DMS53 treated with DMSO at 0.1 percent for 48 hours (cell line): ENCODE results near the gene NUDT13.

ENCODE experiments used
- DNase-seq: peaks from one replicate; lab custom pipeline; 2025; ENCODE audit not compliant: unreplicated experiment; lab: John Stamatoyannopoulos, UW

The NUDT13 gene

DNA sequence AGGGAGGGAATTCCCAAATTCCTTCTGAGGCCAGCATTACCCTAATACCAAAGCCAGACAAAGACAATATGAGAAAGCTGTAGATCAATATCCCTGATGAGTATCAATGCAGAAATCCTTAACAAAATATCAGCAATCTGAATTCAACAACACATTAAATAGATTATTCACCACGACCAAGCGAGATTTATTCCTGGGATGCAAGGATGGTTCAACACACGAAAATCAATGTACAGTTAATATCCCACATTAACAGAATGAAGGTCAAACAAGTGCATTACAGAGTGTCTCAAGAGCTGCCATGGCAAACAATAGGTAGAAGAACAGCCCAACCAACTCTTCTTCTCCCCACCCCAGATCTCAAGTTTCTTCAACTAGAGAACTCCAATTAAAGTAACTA, 51.4 kb downstream of the NUDT13 start:
- no peak for DNase-seq

DNA sequence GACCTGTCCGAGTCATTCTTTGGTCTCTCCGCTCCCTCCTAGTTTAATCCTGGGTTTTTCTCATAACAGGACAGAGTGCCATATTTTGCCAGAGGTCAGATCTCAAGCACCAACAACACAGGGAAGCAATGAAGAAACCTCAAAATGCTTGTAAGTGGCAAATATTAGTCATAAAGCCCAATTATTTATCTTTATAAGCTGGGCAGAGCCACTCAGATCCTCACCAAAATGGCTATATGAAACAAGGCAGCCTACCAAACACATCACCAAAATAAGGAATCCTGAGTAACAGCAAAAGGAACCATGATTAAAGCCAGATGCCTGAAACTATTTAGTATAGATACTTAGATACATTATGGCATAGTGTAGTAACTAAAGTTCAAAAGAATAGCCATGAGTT, 52.8 kb downstream of the NUDT13 start:
- no peak for DNase-seq

DNA sequence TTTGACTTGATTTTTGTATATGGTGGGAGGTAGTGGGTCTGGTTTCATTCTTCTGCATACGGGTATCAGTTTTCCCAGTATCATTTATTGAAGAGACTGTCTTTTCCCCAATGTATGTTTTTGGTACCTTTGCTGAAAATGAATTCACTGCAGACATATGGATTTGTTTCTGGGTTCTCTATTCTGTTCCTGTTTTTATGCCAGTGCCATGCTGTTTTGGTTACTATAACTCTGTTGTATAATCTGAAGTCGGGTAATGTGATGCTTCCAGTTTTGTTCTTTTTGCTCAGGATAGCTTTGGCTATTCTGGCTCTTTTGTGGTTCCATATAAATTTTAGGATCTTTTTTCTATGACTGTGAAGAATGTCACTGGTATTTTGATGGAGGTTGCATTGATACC, 56.7 kb downstream of the NUDT13 start:
- DNase-seq = no peak

DNA sequence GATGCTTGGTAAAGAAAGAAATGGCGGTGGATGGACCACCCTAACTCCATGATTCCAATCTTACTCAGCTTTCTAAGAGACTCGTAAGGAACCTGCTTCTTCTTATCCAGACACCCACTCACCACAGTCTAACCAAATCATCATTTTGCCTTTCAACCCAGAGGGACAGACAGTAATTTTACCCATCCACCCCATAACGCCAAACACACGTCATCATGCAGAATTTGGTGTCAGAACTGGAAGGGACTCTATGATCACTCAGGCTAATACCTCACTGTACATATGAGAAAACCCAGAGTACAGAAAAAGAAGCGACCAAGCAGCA, 57.2 kb downstream of the NUDT13 start:
- no peak for DNase-seq

DNA sequence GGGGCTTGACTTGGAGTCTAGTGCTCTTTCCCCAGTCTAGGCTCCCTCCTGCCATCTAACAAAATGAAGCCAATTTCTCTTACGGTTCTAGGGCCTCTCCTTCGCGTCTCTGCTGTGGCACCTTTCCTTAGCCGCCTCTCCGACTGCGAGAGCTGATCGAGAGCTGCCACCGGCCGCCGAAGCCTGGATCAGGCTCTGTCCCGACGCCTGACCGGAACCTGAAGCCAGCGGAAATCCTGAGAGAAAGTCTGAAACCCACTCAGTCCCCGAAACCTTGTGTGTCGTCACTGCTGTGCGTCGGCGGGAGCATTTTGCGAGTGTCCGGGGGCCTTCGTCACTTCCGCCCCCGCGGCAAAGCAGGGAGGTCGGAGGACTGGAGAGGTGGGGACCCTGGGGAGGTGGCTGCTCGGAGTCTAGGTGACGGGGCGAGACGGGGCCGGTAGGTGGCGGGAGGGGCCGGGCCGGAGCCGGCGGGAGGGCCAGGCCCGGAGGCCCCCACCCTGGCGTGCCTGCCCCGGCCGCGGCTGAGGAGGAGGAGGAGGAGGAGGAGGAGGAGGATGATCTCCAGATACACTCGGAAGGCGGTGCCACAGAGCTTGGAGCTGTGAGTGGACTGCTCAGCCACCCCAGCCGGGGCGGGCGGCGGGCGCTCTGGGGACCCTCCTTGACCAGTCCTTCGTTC, 57.7 kb downstream of the NUDT13 start, which contains the start of the genes ECD and FAM149B1:
Gene ECD, minus strand, starts transcription at position 226 of the 682 bp plus-strand sequence. CDS start 4,071 bp downstream, outside the sequence.
Gene FAM149B1, plus strand, starts transcription at position 337 of the 682 bp plus-strand sequence. Its CDS starts 221 bp downstream, at position 558.
- peak; percentile 67 for DNase-seq

DNA sequence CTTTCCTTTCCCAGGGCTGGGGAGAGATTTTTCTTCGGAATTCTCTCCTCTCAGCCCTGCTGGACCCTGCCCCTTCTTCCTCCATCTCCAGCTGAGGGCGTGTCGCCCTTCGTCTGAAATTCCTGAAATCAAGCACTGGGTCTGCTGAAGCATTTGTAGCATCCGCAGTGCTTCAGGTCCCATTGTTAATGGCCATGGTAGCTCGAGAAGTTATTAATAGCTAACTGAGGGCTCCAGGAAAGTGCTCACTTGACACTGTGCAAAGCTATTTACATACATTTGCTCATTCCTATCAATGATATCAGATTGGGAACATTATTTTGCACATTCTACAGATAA, 58.2 kb downstream of the NUDT13 start:
- DNase-seq = no peak

DNA sequence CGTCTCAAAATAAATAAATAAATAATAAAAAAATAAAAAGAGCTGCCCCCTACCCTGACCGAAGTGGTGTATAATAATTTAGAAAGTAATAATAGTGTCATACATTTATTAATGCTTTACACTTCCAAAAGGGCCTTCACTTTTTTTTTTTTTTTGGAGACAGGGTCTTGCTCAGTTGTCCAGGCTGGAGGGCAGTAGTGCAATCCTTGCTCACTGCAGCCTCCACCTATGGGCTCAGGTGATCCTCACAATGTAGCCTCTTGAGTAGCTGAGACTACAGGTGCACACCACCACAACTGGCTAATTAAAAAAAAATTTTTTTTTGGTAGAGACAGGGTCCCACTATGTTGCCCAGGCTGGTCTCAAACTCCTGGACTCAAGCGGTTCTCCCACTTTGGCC, 59.1 kb downstream of the NUDT13 start:
- no peak for DNase-seq

DNA sequence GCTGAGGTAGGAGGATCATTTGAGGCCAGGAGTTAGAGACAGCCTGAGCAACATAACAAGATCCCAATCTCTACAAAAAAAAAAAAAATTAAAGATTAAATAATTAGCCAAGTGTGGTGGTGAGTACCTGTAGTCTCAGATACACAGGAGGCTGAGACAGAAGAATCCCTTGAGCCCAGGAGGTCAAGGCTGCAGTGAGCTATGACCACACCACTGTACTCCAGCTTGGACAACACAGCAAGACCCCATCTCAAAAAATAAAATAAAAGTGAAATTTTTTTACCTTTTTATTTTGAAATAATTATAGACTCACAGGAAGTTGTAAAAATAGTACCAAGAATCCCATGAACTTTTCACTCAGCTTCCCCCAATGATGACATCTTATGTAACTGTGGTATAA, 62.6 kb downstream of the NUDT13 start:
- DNase-seq = no peak

DNA sequence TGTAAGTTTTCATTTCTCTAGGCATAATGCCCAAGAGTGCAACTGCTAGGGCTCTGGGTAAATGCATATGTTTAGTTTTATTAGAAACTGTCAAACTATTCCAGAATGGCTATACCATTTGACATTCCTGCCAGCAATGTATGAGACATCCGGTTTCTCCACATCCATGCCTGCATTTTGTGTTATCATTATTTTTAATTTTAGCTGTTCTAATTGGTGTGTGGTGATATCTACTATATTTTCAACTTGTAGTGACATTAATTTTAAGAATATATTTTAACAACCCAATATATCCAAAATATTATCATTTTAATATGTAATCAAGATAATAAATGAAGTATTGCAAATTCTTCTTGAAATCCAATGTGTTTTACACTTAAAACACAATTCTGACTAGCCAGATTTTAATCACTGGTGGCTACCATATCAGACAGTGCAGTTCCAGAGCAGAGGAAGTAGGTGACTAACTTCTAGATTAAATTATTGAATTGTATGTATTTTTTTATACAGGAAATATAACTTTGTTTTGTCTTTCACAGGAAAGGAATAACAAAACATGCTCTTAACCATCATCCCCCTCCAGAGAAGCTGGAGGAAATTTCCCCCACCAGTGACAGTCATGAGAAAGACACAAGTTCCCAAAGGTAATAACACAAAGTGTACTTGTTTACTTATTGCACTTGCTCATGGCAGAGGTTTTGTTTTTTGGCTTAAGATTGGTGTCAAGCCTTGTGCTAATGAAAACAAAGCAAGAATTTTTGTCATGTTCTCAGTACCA, 64.1 kb downstream of the NUDT13 start:
- no peak for DNase-seq
